Neural cell (in vitro differentiated cells): ENCODE results near the gene OTOP3.

Experiments
- EP300 ChIP-seq: fragments of 450-650 bp; conservative IDR thresholded peaks from 2 replicates; pipeline ENCODE4 v1.6.1; 2014; ENCODE audit warnings: antibody characterized with exemption, mild to moderate bottlenecking, moderate library complexity; ENCODE audit not compliant: poor library complexity, severe bottlenecking
- EZH2 ChIP-seq: fragments of 200-600, 300-800 bp; shearing (Covaris generic), sonication (generic); IDR thresholded peaks from 2 replicates; pipeline ENCODE4 v1.6.1; 2014; ENCODE audit warnings: antibody characterized with exemption, low read length, borderline replicate concordance, mild to moderate bottlenecking; ENCODE audit not compliant: insufficient read depth, poor library complexity, severe bottlenecking
- MXI1 ChIP-seq: fragments of 450-650 bp; conservative IDR thresholded peaks from 2 replicates; pipeline ENCODE4 v1.6.1; 2014; ENCODE audit warnings: antibody characterized with exemption, mild to moderate bottlenecking; ENCODE audit not compliant: poor library complexity, severe bottlenecking
- POLR2AphosphoS5 ChIP-seq: IDR thresholded peaks from 2 replicates; pipeline ENCODE4 v1.6.1; 2012
- RAD21 ChIP-seq: fragments of 450-650 bp; conservative IDR thresholded peaks from 2 replicates; pipeline ENCODE4 v1.6.1; 2014; ENCODE audit warnings: antibody characterized with exemption, mild to moderate bottlenecking, moderate library complexity
- SMC3 ChIP-seq: fragments of 450-650 bp; conservative IDR thresholded peaks from 2 replicates; pipeline ENCODE4 v1.6.1; 2014; ENCODE audit warnings: antibody characterized with exemption, mild to moderate bottlenecking, moderate library complexity; ENCODE audit not compliant: poor library complexity
- TAF1 ChIP-seq: IDR thresholded peaks from 2 replicates; pipeline ENCODE4 v1.6.1; 2012; ENCODE audit warnings: low read depth
- TF ChIP-seq, protein P1 (sequence below): fragments of 450-650 bp; IDR thresholded peaks from 2 replicates; pipeline ENCODE4 v1.5.1; 2014; ENCODE audit warnings: antibody characterized with exemption, mild to moderate bottlenecking, moderate library complexity; ENCODE audit not compliant: poor library complexity, severe bottlenecking

DNA sequence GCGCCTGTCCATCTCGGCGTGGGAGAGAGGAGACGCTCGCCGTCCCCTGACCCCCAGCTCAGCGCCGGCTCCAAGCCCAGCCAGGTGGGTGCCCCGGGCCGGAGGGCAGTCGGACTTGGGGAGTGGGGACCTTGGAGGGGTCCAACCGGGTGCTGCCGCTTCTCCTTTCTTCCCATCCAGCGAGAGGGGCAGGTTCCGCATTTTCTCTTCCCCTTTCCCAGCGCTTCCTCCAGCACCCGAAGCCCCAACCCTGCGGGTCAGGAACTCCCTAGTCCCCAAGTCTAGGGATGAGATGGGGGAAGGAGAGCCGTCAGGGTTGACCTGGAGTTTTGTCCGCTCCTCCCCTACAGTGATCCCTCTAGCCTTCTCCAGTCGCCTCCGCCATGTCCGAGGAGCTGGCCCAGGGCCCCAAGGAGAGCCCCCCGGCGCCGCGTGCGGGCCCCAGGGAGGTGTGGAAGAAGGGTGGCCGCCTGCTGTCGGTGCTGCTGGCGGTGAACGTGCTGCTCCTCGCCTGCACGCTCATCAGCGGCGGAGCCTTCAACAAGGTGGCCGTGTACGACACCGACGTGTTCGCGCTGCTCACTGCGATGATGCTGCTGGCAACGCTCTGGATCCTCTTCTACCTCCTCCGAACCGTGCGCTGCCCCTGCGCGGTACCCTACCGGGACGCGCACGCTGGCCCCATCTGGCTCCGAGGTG, 11.3 kb upstream of the OTOP3 start, which contains the start of gene OTOP2:
- TF ChIP-seq, protein P1, sequence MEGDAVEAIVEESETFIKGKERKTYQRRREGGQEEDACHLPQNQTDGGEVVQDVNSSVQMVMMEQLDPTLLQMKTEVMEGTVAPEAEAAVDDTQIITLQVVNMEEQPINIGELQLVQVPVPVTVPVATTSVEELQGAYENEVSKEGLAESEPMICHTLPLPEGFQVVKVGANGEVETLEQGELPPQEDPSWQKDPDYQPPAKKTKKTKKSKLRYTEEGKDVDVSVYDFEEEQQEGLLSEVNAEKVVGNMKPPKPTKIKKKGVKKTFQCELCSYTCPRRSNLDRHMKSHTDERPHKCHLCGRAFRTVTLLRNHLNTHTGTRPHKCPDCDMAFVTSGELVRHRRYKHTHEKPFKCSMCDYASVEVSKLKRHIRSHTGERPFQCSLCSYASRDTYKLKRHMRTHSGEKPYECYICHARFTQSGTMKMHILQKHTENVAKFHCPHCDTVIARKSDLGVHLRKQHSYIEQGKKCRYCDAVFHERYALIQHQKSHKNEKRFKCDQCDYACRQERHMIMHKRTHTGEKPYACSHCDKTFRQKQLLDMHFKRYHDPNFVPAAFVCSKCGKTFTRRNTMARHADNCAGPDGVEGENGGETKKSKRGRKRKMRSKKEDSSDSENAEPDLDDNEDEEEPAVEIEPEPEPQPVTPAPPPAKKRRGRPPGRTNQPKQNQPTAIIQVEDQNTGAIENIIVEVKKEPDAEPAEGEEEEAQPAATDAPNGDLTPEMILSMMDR, result no peak
- no peak for TF ChIP-seq MXI1
- no peak for TF ChIP-seq RAD21
- TF ChIP-seq EP300, result no peak
- TF ChIP-seq EZH2, result peak; percentile 51
- TF ChIP-seq SMC3, result no peak
- peak; percentile 41 for TF ChIP-seq POLR2AphosphoS5
- TF ChIP-seq TAF1, result no peak
